ENCODE measurements around the gene ANO6. TPM values are rescaled to one million over a fixed set of nuclear protein-coding genes. Genes with fewer than 3 reads are reported as not detected.

Gene ANO6
- total and polyA plus RNA-seq, 4 donors, result 8.7 to 102 (median 40.5) TPM

DNA sequence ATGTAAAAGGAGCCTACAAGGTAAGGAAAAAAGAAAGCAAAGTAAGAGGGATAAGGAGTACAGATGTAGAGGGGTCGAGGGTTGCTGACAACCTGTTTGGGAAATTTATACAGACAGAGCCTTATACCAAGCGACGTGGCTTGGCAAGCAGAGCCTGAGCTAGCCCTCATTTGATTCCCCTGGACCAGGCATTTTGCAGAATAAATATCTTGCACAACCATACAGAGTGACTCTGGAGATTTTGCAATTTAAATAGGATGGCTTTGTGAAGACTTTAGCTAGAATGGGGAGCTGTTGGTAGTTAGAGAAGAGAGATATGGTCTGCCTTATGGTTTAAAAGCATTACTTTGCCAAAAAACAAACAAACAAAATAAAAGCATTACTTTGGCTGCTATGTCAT, 11.1 kb upstream of the ANO6 start:
- H3K27me3 ChIP-seq (ENCODE audit: control insufficient read depth in 3 of 3, insufficient read depth in 3 of 3, low read length in 2 of 3), result no peaks in the 10 kb centered on the region
- H3K9me3 ChIP-seq (ENCODE audit: control insufficient read depth in 4 of 4, insufficient read depth in 3 of 4, low read length in 3 of 4), result no peaks in the 10 kb centered on the region
- ATAC-seq (ENCODE audit: insufficient read depth, low FRiP score), result no peak
- no peak for DNase-seq
- no peak overlapping the region for H3K9ac ChIP-seq (ENCODE audit: insufficient read depth in 1 of 2, low read length in 2 of 2)
- TF ChIP-seq, protein P1, sequence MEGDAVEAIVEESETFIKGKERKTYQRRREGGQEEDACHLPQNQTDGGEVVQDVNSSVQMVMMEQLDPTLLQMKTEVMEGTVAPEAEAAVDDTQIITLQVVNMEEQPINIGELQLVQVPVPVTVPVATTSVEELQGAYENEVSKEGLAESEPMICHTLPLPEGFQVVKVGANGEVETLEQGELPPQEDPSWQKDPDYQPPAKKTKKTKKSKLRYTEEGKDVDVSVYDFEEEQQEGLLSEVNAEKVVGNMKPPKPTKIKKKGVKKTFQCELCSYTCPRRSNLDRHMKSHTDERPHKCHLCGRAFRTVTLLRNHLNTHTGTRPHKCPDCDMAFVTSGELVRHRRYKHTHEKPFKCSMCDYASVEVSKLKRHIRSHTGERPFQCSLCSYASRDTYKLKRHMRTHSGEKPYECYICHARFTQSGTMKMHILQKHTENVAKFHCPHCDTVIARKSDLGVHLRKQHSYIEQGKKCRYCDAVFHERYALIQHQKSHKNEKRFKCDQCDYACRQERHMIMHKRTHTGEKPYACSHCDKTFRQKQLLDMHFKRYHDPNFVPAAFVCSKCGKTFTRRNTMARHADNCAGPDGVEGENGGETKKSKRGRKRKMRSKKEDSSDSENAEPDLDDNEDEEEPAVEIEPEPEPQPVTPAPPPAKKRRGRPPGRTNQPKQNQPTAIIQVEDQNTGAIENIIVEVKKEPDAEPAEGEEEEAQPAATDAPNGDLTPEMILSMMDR (IDR thresholded peaks at IDR 0.05; ENCODE audit: control extremely low read depth, extremely low read depth), result no peak
- no peak overlapping the region for H3K4me3 ChIP-seq
- H3K27ac ChIP-seq (ENCODE audit: low read depth in 1 of 2, low read length in 1 of 2), result no peak overlapping the region
- peaks cover 0 to 6% (median 0%) of the 10 kb centered on the region in 5 donors for H3K4me1 ChIP-seq (ENCODE audit: control insufficient read depth in 5 of 5, insufficient read depth in 5 of 5, low read length in 5 of 5)
- no peaks in the 10 kb centered on the region for H3K36me3 ChIP-seq (ENCODE audit: control insufficient read depth in 4 of 4, insufficient read depth in 4 of 4, low read length in 4 of 4)
- WGBS, 2 donors, result 55 to 89% methylated on average over 3 of the region's 3 CpGs

DNA sequence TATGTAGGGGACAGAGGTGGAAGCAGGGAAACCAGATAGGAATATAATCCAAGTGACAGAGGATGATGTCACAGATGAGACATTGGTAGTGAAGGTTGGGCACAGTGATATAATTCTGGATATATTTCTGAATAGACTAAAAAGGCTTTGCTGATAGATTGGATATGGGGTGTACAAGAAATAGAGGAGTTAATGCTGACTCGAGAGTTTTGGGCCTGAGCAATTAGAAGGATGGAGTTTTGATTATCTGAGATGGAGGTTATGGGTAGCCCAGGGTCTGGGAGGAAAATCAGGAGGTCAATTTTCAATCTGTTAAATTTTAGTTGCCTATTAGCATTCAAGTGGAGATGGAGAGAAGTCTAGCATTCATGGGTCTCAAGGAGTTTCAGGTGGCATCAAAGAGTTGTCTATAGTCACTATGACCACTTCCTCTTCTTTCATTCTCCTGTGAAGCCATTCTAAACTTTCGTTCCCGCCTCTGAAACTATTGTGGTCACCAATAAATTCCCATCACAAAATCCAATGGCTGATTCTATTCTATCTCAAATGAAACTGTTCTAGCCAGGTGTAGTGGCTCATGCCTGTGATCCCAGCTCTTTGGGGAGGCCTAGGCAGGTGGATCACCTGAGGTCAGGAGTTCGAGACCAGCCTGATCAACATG, 10.6 kb upstream of the ANO6 start:
- Histone ChIP-seq H3K27ac (ENCODE audit: low read depth in 1 of 2, low read length in 1 of 2) (no peak overlapping the region), H3K36me3 (ENCODE audit: control insufficient read depth in 4 of 4, insufficient read depth in 4 of 4, low read length in 4 of 4) (no peaks in the 10 kb centered on the region), H3K27me3 (ENCODE audit: control insufficient read depth in 3 of 3, insufficient read depth in 3 of 3, low read length in 2 of 3) (no peaks in the 10 kb centered on the region), H3K4me3 (no peak overlapping the region), H3K4me1 (ENCODE audit: control insufficient read depth in 5 of 5, insufficient read depth in 5 of 5, low read length in 5 of 5) (peaks cover 0 to 6% (median 0%) of the 10 kb centered on the region in 5 donors), H3K9ac (ENCODE audit: insufficient read depth in 1 of 2, low read length in 2 of 2) (no peak overlapping the region), H3K9me3 (ENCODE audit: control insufficient read depth in 4 of 4, insufficient read depth in 3 of 4, low read length in 3 of 4) (no peaks in the 10 kb centered on the region)
- TF ChIP-seq, protein P1 (IDR thresholded peaks at IDR 0.05; ENCODE audit: control extremely low read depth, extremely low read depth), result no peak
- 57 to 87% methylated on average over 4 of the region's 4 CpGs for WGBS, 2 donors
- DNase-seq (no peak), ATAC-seq (ENCODE audit: insufficient read depth, low FRiP score) (no peak)

DNA sequence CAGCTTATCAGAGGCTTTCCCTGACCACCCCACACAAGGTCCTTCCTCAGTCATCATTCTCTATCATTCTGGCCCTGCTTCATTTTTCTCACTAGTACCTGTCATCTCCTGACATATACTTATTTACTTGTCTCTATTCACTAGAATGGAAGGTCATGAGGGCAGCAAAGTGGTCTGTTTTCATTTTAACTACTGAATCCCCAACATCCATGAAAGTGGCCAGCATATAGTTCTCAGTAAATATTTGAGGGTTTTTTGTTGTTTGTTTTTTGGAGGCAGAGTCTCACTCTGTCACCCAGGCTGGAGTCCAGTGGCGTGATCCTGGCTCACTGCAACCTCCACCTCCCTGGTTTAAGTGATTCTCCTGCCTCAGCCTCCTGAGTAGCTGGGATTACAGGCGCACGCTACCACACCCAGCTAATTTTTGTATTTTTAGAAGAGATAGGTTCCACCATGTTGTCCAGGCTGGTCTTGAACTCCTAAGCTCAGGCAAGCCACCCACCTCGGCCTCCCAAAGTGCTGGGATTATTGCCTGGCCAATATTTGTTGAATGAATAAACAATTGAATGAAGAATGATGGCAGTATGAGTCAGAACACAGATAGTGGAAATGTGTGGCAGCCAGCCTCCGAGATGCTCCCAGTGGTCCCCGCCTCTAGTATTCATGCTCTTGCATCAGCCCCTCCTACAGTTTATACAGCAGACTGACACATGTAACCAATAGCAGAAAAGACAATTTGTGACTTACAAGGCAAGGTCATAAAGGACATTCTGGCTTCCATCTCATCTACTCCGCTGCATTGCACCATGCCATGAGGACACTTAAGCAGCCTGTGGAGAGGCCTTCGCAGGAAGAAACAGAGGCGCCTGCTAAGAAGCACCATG, 7.0 kb upstream of the ANO6 start:
- TF ChIP-seq, protein P1 (IDR thresholded peaks at IDR 0.05; ENCODE audit: control extremely low read depth, extremely low read depth), result no peak
- H3K9ac ChIP-seq (ENCODE audit: insufficient read depth in 1 of 2, low read length in 2 of 2), result no peak overlapping the region
- H3K27me3 ChIP-seq (ENCODE audit: control insufficient read depth in 3 of 3, insufficient read depth in 3 of 3, low read length in 2 of 3), result no peaks in the 10 kb centered on the region
- H3K27ac ChIP-seq (ENCODE audit: low read depth in 1 of 2, low read length in 1 of 2), result no peak overlapping the region
- no peaks in the 10 kb centered on the region for H3K9me3 ChIP-seq (ENCODE audit: control insufficient read depth in 4 of 4, insufficient read depth in 3 of 4, low read length in 3 of 4)
- DNase-seq (no peak), ATAC-seq (ENCODE audit: insufficient read depth, low FRiP score) (no peak)
- no peaks in the 10 kb centered on the region for H3K36me3 ChIP-seq (ENCODE audit: control insufficient read depth in 4 of 4, insufficient read depth in 4 of 4, low read length in 4 of 4)
- WGBS, 2 donors, result 81 to 86% methylated on average over 9 of the region's 9 CpGs
- no peak overlapping the region for H3K4me3 ChIP-seq
- no peaks in the 10 kb centered on the region for H3K4me1 ChIP-seq (ENCODE audit: control insufficient read depth in 5 of 5, insufficient read depth in 5 of 5, low read length in 5 of 5)
